Measurements from ENCODE around the gene PDZRN3.

DNA sequence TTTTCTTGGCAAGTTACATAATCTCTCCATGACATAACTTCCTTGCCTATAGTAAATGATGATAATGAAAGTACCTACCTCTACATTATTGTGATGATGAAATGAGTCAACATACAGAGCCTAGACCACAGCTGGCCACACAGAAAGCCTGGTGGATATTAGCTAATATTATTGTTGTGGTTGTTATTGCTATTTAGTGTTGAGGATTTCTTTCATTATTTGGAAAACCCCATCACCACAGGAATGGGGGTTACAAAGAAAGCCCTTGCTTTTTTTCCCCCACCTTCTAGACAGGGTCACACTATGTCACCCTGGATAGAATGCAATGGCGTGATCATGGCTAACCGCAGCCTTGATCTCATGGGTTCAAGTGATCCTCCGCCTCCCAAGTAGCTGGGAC, 125.0 kb downstream of the PDZRN3 start:
- TF ChIP-seq, protein P1, sequence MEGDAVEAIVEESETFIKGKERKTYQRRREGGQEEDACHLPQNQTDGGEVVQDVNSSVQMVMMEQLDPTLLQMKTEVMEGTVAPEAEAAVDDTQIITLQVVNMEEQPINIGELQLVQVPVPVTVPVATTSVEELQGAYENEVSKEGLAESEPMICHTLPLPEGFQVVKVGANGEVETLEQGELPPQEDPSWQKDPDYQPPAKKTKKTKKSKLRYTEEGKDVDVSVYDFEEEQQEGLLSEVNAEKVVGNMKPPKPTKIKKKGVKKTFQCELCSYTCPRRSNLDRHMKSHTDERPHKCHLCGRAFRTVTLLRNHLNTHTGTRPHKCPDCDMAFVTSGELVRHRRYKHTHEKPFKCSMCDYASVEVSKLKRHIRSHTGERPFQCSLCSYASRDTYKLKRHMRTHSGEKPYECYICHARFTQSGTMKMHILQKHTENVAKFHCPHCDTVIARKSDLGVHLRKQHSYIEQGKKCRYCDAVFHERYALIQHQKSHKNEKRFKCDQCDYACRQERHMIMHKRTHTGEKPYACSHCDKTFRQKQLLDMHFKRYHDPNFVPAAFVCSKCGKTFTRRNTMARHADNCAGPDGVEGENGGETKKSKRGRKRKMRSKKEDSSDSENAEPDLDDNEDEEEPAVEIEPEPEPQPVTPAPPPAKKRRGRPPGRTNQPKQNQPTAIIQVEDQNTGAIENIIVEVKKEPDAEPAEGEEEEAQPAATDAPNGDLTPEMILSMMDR (IDR thresholded peaks at IDR 0.05 in 8 of 11, conservative IDR thresholded peaks at IDR 0.05 in 3 of 11) = no peak
- no peak for TF ChIP-seq POLR2A (IDR thresholded peaks at IDR 0.05)
